ENCODE results near the gene DUT. TPM values are rescaled to one million over a fixed set of nuclear protein-coding genes. Genes with fewer than 3 reads are reported as not detected.

Gene DUT
- total RNA-seq, 2 donors from 2014 or later, result 71.1 to 77.8 TPM

DNA sequence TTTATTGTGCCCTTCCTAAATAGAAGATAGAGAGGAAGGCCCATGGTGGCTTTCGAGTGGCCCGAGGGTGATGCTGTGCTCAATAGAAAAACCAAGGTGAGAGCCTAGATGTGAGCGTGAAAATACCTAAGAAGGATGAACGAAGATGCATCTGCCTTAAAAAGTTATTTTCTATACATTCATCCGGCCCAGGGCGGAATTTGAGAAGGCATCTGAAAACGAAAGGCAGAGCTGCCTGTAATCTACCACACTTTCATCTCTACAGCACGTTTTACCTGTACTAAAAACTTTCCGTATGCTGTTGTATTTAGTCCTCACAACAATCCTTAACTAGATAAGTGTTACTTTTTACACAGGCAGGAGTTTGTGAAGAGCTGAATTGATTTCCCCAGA lies 1.4 kb downstream of the DUT start:
- DNase-seq (no peak), ATAC-seq (no peak)
- peaks cover 11% of the 10 kb centered on the region for H3K4me1 ChIP-seq
- H3K36me3 ChIP-seq (replicated peaks in 1 of 2; ENCODE audit: insufficient read depth in 1 of 2, low read depth in 2 of 2), result peaks cover 0 to 3% of the 10 kb centered on the region in 2 donors
- intact Hi-C loops (cut with DNase I), result no loop called here
- no peaks in the 10 kb centered on the region for H3K27me3 ChIP-seq
- no peaks in the 10 kb centered on the region for H3K9me3 ChIP-seq
- H3K27ac ChIP-seq, result no peak overlapping the region
- 56 to 61% methylated on average over 9 of the region's 9 CpGs for WGBS, 2 donors
- TF ChIP-seq, protein P1, sequence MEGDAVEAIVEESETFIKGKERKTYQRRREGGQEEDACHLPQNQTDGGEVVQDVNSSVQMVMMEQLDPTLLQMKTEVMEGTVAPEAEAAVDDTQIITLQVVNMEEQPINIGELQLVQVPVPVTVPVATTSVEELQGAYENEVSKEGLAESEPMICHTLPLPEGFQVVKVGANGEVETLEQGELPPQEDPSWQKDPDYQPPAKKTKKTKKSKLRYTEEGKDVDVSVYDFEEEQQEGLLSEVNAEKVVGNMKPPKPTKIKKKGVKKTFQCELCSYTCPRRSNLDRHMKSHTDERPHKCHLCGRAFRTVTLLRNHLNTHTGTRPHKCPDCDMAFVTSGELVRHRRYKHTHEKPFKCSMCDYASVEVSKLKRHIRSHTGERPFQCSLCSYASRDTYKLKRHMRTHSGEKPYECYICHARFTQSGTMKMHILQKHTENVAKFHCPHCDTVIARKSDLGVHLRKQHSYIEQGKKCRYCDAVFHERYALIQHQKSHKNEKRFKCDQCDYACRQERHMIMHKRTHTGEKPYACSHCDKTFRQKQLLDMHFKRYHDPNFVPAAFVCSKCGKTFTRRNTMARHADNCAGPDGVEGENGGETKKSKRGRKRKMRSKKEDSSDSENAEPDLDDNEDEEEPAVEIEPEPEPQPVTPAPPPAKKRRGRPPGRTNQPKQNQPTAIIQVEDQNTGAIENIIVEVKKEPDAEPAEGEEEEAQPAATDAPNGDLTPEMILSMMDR (IDR thresholded peaks at IDR 0.05), result no peak
- TF ChIP-seq POLR2A (IDR thresholded peaks at IDR 0.05), result no peak
- H3K4me3 ChIP-seq, result no peak overlapping the region

DNA sequence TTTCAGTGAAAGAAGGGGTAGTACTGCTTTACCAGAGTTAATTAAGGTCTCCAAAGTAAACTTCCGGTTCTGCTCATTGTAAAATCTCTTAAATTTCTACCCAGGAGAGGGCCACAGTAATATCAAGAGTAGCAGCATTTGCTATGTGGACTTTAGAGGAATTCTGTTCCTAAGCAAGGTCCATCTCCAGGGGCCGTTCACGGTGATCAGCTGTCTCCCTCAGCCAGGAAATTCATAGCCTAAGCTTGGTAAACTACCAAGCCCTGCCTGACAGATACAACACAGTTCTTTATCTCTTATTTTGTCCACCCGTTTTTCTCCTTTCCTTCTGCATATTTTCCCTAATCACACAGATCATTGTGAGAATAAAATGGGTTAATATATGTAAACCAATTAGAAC lies 2.3 kb downstream of the DUT start:
- Histone ChIP-seq H3K27me3 (no peaks in the 10 kb centered on the region), H3K4me1 (peaks cover 11% of the 10 kb centered on the region), H3K36me3 (replicated peaks in 1 of 2; ENCODE audit: insufficient read depth in 1 of 2, low read depth in 2 of 2) (peaks cover 0 to 3% of the 10 kb centered on the region in 2 donors), H3K4me3 (no peak overlapping the region), H3K27ac (no peak overlapping the region), H3K9me3 (no peaks in the 10 kb centered on the region)
- intact Hi-C loops (cut with DNase I), result no loop called here
- DNase-seq (no peak), ATAC-seq (no peak)
- no peak for TF ChIP-seq POLR2A (IDR thresholded peaks at IDR 0.05)
- TF ChIP-seq, protein P1 (IDR thresholded peaks at IDR 0.05), result no peak
- WGBS, 2 donors, result 45 to 50% methylated on average over 4 of the region's 4 CpGs

DNA sequence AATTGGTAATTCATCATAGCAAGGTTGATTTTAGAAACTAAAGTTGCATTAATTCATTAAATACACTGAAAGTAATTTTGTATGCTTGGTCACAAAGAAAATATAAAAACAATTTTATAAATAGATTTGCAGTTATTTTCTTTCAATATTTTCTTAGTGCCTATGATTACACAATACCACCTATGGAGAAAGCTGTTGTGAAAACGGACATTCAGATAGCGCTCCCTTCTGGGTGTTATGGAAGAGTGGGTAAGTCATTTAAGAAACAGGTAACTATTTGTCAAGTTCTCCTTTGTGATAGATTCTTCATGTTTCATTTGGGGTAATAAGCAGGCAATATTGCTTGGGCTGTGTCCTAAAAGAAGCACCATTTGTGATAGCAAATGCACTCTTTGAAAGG lies 3.0 kb downstream of the DUT start:
- H3K36me3 ChIP-seq (replicated peaks in 1 of 2; ENCODE audit: insufficient read depth in 1 of 2, low read depth in 2 of 2), result peaks cover 0 to 3% of the 10 kb centered on the region in 2 donors
- no peak overlapping the region for H3K4me3 ChIP-seq
- WGBS, 2 donors, result 67 to 71% methylated on average over 2 of the region's 2 CpGs
- no peaks in the 10 kb centered on the region for H3K9me3 ChIP-seq
- no peak for ATAC-seq
- peaks cover 11% of the 10 kb centered on the region for H3K4me1 ChIP-seq
- no peak overlapping the region for H3K27ac ChIP-seq
- TF ChIP-seq POLR2A (IDR thresholded peaks at IDR 0.05), result no peak
- TF ChIP-seq, protein P1 (IDR thresholded peaks at IDR 0.05), result no peak
- intact Hi-C loops (cut with DNase I), result no loop called here
- H3K27me3 ChIP-seq, result no peaks in the 10 kb centered on the region
- DNase-seq, result no peak

DNA sequence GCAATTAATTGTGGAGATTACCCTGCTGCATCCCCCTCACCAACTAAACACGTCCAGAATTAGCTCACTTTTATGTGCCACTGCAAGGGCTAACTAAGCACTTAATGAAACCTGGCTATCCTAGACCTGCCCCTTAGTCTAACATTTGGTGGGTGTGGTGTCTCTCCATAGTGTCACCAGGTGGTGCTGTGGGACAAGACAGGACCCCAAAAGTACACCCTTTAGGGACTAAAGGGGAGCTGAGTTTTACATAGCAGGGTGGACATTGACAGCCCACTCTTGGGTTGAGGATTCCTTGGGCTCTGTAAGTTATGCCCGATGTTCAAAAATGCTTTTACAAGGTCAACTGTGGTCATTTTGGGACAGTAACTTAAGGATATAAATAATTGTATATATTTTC lies 5.7 kb downstream of the DUT start:
- no peak for TF ChIP-seq POLR2A (IDR thresholded peaks at IDR 0.05)
- TF ChIP-seq, protein P1 (IDR thresholded peaks at IDR 0.05), result peak in 1 of 7 experiments; percentile 5
- Histone ChIP-seq H3K9me3 (no peaks in the 10 kb centered on the region), H3K4me1 (peaks cover 4% of the 10 kb centered on the region), H3K4me3 (no peak overlapping the region), H3K27ac (no peak overlapping the region), H3K27me3 (no peaks in the 10 kb centered on the region), H3K36me3 (replicated peaks in 1 of 2; ENCODE audit: insufficient read depth in 1 of 2, low read depth in 2 of 2) (peaks cover 0 to 3% of the 10 kb centered on the region in 2 donors)
- intact Hi-C loops (cut with DNase I), result no loop called here
- ATAC-seq (no peak), DNase-seq (no peak)
- 80 to 86% methylated on average over 2 of the region's 2 CpGs for WGBS, 2 donors

DNA sequence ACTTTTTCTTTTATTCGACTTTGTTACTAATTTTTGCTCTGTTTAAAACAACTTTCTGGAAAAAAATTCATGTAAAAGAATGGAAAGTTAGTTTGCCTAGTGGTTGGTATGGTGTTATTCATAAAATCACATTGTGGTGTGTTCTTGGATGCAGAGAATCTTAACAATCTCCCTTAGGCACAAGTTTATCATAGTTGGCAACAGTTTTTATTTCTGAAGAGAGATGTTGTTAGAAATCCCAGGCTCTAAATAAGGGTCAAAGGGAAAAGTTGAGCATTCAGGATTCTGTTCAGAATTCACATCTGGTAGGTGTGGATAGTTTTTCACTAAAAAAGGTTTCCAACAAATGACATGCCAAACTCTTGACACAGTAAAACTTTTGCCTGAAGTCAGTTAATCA lies 6.4 kb downstream of the DUT start:
- no peaks in the 10 kb centered on the region for H3K4me1 ChIP-seq
- H3K36me3 ChIP-seq (replicated peaks in 1 of 2; ENCODE audit: insufficient read depth in 1 of 2, low read depth in 2 of 2), result peaks cover 0 to 3% of the 10 kb centered on the region in 2 donors
- WGBS, 2 donors, result 70% methylated on average over 1 of the region's 1 CpG
- TF ChIP-seq POLR2A (IDR thresholded peaks at IDR 0.05), result no peak
- TF ChIP-seq, protein P1 (IDR thresholded peaks at IDR 0.05), result no peak
- DNase-seq, result no peak
- ATAC-seq, result no peak
- no peak overlapping the region for H3K4me3 ChIP-seq
- H3K9me3 ChIP-seq, result no peaks in the 10 kb centered on the region
- intact Hi-C loops (cut with DNase I), result no loop called here
- H3K27me3 ChIP-seq, result no peaks in the 10 kb centered on the region
- H3K27ac ChIP-seq, result no peak overlapping the region

Data from body of pancreas (tissue), 4 donors.